AG10803 (cell line): ENCODE measurements around the gene DDIT4.

ENCODE experiments used
- DNase-seq: peaks from one replicate; pipeline ENCODE4 v3.0.0; 2010; ENCODE audit warnings: low read depth
- H3K4me3 ChIP-seq: 2 replicates; pipeline ENCODE4 v1.5.1; 2011; ENCODE audit warnings: mild to moderate bottlenecking, low read length, control low read depth
- TF ChIP-seq, protein P1 (sequence below): conservative IDR thresholded peaks from 2 replicates; pipeline ENCODE4 v1.5.1; 2011; ENCODE audit warnings: mild to moderate bottlenecking, low read length, control low read depth, inconsistent platforms

The DDIT4 gene

DNA sequence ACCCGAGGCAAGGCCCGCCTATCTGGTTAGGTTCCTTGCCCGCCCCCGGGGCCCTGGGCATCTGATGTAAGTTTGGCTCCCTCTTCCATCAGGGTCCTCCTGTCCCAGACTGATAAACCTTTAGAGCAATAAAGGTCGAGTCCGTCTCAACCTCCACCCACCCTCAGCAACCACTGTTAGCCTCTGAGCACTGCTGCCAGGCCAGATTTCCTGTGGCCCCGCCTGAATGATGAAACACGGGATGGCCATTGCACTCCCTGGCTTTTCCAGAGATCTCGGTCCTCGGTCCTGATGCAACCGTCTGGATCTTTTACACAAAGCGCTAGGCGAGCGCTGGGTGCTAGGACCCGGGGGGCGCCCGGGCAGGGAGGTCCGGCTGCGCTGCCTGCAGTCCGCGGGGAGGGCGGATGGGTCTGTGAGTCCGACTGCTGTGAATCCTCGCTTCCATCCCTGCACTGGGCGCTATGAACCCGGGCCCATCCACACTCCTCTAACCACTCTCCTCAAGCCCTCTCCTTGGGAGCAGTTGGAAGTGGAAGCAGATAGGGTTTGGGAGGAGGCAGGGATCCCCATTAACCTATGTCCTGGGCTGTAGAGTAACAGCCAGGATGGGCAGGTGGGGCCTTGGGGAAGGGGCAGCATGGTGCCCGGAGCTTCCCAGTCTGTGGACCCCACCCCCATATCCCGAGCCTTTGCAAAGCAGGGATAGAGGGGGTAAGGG lies 875 bp upstream of the DDIT4 start:
- TF ChIP-seq, protein P1, sequence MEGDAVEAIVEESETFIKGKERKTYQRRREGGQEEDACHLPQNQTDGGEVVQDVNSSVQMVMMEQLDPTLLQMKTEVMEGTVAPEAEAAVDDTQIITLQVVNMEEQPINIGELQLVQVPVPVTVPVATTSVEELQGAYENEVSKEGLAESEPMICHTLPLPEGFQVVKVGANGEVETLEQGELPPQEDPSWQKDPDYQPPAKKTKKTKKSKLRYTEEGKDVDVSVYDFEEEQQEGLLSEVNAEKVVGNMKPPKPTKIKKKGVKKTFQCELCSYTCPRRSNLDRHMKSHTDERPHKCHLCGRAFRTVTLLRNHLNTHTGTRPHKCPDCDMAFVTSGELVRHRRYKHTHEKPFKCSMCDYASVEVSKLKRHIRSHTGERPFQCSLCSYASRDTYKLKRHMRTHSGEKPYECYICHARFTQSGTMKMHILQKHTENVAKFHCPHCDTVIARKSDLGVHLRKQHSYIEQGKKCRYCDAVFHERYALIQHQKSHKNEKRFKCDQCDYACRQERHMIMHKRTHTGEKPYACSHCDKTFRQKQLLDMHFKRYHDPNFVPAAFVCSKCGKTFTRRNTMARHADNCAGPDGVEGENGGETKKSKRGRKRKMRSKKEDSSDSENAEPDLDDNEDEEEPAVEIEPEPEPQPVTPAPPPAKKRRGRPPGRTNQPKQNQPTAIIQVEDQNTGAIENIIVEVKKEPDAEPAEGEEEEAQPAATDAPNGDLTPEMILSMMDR = no peak
- H3K4me3 ChIP-seq = peak overlapping the region; percentile 99
- peak; percentile 99 for DNase-seq

DNA sequence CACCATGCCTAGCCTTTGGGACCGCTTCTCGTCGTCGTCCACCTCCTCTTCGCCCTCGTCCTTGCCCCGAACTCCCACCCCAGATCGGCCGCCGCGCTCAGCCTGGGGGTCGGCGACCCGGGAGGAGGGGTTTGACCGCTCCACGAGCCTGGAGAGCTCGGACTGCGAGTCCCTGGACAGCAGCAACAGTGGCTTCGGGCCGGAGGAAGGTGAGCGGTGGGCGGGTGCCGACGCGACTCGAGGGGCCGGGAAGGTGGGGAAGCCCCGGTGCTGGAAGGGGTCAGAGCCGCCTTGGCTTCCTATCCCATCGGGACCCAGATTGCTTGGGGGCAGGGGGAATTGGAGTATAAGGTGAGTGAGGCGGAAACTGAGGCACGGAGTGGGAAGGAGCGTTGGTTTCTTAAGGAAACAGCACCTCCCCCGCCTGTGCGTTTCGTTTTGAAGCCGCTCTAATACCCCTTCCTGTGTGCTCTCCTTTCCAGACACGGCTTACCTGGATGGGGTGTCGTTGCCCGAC lies 547 bp downstream of the DDIT4 start:
- TF ChIP-seq, protein P1 = no peak
- H3K4me3 ChIP-seq = peak overlapping the region; percentile 100
- no peak for DNase-seq

DNA sequence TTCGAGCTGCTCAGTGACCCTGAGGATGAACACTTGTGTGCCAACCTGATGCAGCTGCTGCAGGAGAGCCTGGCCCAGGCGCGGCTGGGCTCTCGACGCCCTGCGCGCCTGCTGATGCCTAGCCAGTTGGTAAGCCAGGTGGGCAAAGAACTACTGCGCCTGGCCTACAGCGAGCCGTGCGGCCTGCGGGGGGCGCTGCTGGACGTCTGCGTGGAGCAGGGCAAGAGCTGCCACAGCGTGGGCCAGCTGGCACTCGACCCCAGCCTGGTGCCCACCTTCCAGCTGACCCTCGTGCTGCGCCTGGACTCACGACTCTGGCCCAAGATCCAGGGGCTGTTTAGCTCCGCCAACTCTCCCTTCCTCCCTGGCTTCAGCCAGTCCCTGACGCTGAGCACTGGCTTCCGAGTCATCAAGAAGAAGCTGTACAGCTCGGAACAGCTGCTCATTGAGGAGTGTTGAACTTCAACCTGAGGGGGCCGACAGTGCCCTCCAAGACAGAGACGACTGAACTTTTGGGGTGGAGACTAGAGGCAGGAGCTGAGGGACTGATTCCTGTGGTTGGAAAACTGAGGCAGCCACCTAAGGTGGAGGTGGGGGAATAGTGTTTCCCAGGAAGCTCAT lies 1.1 kb downstream of the DDIT4 start:
- TF ChIP-seq, protein P1 = peak; percentile 70
- peak; percentile 73 for DNase-seq
- peak overlapping the region; percentile 100 for H3K4me3 ChIP-seq

DNA sequence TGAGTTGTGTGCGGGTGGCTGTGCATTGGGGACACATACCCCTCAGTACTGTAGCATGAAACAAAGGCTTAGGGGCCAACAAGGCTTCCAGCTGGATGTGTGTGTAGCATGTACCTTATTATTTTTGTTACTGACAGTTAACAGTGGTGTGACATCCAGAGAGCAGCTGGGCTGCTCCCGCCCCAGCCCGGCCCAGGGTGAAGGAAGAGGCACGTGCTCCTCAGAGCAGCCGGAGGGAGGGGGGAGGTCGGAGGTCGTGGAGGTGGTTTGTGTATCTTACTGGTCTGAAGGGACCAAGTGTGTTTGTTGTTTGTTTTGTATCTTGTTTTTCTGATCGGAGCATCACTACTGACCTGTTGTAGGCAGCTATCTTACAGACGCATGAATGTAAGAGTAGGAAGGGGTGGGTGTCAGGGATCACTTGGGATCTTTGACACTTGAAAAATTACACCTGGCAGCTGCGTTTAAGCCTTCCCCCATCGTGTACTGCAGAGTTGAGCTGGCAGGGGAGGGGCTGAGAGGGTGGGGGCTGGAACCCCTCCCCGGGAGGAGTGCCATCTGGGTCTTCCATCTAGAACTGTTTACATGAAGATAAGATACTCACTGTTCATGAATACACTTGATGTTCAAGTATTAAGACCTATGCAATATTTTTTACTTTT lies 1.8 kb downstream of the DDIT4 start:
- no peak for DNase-seq

DNA sequence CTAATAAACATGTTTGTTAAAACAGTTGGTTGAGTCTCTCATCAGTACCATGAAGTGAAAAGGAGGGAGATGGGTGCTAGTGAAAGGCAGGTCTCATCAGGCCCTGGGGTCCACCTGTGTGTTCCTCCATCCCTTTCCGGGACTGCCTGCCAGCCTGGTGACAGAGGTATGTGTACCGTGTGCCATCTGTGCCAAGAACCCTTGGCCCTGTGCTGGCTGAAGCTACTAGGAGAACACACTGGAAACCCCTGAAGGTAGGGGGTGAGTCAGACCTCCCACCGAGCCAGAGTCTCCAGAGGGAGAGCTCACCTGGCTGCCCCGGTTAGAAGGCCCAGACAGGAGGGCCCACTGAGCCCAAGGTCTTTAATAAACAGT lies 2.3 kb downstream of the DDIT4 start:
- peak overlapping the region; percentile 100 for H3K4me3 ChIP-seq
- TF ChIP-seq, protein P1 = no peak
- DNase-seq = no peak

More for the DNA sequence above, 1.8 kb downstream of the DDIT4 start:
- peak overlapping the region; percentile 100 for H3K4me3 ChIP-seq
- TF ChIP-seq, protein P1 = no peak

DNA sequence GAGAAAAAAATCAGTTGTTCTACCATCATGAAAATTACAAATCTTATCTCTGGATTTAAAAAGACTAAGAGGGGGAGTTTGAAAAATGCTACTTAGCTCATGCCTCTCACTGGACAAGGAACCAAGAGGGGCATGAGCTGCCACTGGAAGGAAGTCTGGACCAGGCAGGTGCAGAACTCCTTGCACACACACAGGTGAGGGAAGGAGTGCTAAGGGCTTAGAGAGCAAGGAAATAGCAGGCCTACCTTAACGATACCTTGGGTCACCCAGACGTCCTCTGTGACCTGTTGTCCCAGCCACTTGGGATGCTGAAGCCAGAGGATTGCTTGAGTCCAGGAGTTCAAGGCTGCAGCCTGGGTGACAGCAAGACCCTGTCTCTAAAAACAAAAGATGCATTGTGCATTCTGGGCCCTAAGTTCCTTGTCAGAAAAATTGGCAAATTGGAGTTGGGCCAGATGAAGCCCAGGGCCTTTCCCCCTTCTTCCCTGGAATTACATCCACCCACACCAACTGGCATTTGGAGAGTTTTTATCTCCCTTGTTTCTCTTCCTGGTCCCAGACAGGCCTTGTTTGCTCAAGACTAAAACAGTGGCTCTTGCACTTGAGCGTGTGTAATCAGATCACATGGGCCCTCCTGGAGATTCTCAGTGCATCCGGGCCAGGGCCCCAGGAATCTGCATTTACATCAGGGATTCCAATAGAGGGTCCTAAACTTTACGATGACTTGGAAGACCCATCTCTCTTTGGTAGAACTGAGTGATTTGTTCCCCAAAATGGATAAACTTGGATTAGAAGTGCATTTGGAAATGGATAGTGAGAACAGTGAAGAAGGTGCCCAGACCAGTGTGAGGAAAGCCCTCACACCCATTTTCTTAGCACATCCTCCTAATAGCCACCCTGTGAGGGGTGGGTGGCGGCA lies 3.0 kb downstream of the DDIT4 start:
- peak overlapping the region; percentile 100 for H3K4me3 ChIP-seq
- TF ChIP-seq, protein P1 = no peak
- peak; percentile 84 for DNase-seq
